Activated T-cell treated with anti-CD3 and anti-CD28 coated beads, Interleukin-2, amount 50 U/mL, for 24 hours (primary cell): Measurements from ENCODE around the gene ELFN2.

Experiments used
- DNase-seq: peaks from one replicate; pipeline ENCODE4 v3.0.0-alpha.2; 2020
- H3K27ac Mint-ChIP-seq: 2 replicates; pipeline ENCODE4 v1.8.0; 2020; ENCODE audit warnings: mild to moderate bottlenecking, mixed read lengths
- H3K27me3 Mint-ChIP-seq: 2 replicates; pipeline ENCODE4 v1.8.0; 2020; ENCODE audit warnings: mixed read lengths
- H3K36me3 Mint-ChIP-seq: 2 replicates; pipeline ENCODE4 v1.8.0; 2020; ENCODE audit warnings: low read depth, mixed read lengths
- H3K4me1 Mint-ChIP-seq: 2 replicates; pipeline ENCODE4 v1.8.0; 2020; ENCODE audit warnings: low read depth, mixed read lengths
- H3K4me3 Mint-ChIP-seq: 2 replicates; pipeline ENCODE4 v1.8.0; 2020; ENCODE audit warnings: mild to moderate bottlenecking, moderate library complexity, mixed read lengths
- H3K9me3 Mint-ChIP-seq: 2 replicates; pipeline ENCODE4 v1.8.0; 2020; ENCODE audit warnings: mixed read lengths

ELFN2 gene

GRCh38 chr22:37344735-37345449, 82.4 kb downstream of the ELFN2 start:
- peak overlapping the region; percentile 19 for H3K27ac Mint-ChIP-seq
- no peak overlapping the region for H3K4me3 Mint-ChIP-seq
- no peaks in the 10 kb centered on the region for H3K36me3 Mint-ChIP-seq
- DNase-seq = no peak
- peaks cover 2% of the 10 kb centered on the region for H3K4me1 Mint-ChIP-seq
- H3K9me3 Mint-ChIP-seq = no peaks in the 10 kb centered on the region
- H3K27me3 Mint-ChIP-seq = no peaks in the 10 kb centered on the region

GRCh38 chr22:37343863-37344734, 83.2 kb downstream of the ELFN2 start:
- Mint-ChIP-seq H3K4me3 (no peak overlapping the region), H3K27ac (no peak overlapping the region)

GRCh38 chr22:37343348-37343747, 83.9 kb downstream of the ELFN2 start:
- H3K4me1 Mint-ChIP-seq = peaks cover 2% of the 10 kb centered on the region
- DNase-seq = no peak
- H3K36me3 Mint-ChIP-seq = no peaks in the 10 kb centered on the region
- H3K4me3 Mint-ChIP-seq = no peak overlapping the region
- H3K9me3 Mint-ChIP-seq = no peaks in the 10 kb centered on the region
- peaks cover 1% of the 10 kb centered on the region for H3K27me3 Mint-ChIP-seq
- H3K27ac Mint-ChIP-seq = no peak overlapping the region

More at GRCh38 chr22:37343863-37344734, 83.2 kb downstream of the ELFN2 start:
- H3K27me3 Mint-ChIP-seq = no peaks in the 10 kb centered on the region
- H3K4me1 Mint-ChIP-seq = peaks cover 2% of the 10 kb centered on the region
- no peaks in the 10 kb centered on the region for H3K36me3 Mint-ChIP-seq
- DNase-seq = no peak
- no peaks in the 10 kb centered on the region for H3K9me3 Mint-ChIP-seq

GRCh38 chr22:37342065-37342464, 85.2 kb downstream of the ELFN2 start:
- Mint-ChIP-seq H3K9me3 (no peaks in the 10 kb centered on the region), H3K27me3 (peaks cover 7% of the 10 kb centered on the region), H3K4me3 (no peak overlapping the region), H3K27ac (no peak overlapping the region), H3K4me1 (peaks cover 2% of the 10 kb centered on the region), H3K36me3 (no peaks in the 10 kb centered on the region)
- DNase-seq = no peak

GRCh38 chr22:37340331-37341262, 86.7 kb downstream of the ELFN2 start:
- Mint-ChIP-seq H3K4me1 (peaks cover 2% of the 10 kb centered on the region), H3K27me3 (peaks cover 18% of the 10 kb centered on the region), H3K9me3 (no peaks in the 10 kb centered on the region), H3K27ac (no peak overlapping the region), H3K4me3 (no peak overlapping the region), H3K36me3 (no peaks in the 10 kb centered on the region)
- DNase-seq = no peak

- peaks cover 16% of the 10 kb centered on the region for H3K4me1 Mint-ChIP-seq
- H3K27ac Mint-ChIP-seq = no peak overlapping the region
- no peak overlapping the region for H3K4me3 Mint-ChIP-seq
- no peak for DNase-seq
- H3K36me3 Mint-ChIP-seq = no peaks in the 10 kb centered on the region
- H3K9me3 Mint-ChIP-seq = no peaks in the 10 kb centered on the region
- H3K27me3 Mint-ChIP-seq = peaks cover 35% of the 10 kb centered on the region
These were observed 88.6 kb downstream of the ELFN2 start for GRCh38 chr22:37338539-37339246.

- no peak overlapping the region for H3K27ac Mint-ChIP-seq
- H3K4me1 Mint-ChIP-seq = peaks cover 14% of the 10 kb centered on the region
- no peaks in the 10 kb centered on the region for H3K9me3 Mint-ChIP-seq
- H3K27me3 Mint-ChIP-seq = peaks cover 46% of the 10 kb centered on the region
- H3K4me3 Mint-ChIP-seq = no peak overlapping the region
- no peak for DNase-seq
- no peaks in the 10 kb centered on the region for H3K36me3 Mint-ChIP-seq
These were observed 89.9 kb downstream of the ELFN2 start for GRCh38 chr22:37337204-37337943.

- no peak for DNase-seq
- Mint-ChIP-seq H3K4me3 (no peak overlapping the region), H3K4me1 (peaks cover 14% of the 10 kb centered on the region), H3K27me3 (peaks cover 54% of the 10 kb centered on the region), H3K36me3 (no peaks in the 10 kb centered on the region), H3K27ac (no peak overlapping the region), H3K9me3 (no peaks in the 10 kb centered on the region)
These were observed 90.7 kb downstream of the ELFN2 start for GRCh38 chr22:37336579-37336978.

- no peak overlapping the region for H3K27ac Mint-ChIP-seq
- H3K9me3 Mint-ChIP-seq = no peaks in the 10 kb centered on the region
- H3K36me3 Mint-ChIP-seq = no peaks in the 10 kb centered on the region
- H3K4me1 Mint-ChIP-seq = peaks cover 14% of the 10 kb centered on the region
- H3K27me3 Mint-ChIP-seq = peaks cover 59% of the 10 kb centered on the region
- H3K4me3 Mint-ChIP-seq = no peak overlapping the region
- no peak for DNase-seq
These were observed 91.5 kb downstream of the ELFN2 start for GRCh38 chr22:37335806-37336199.

- no peaks in the 10 kb centered on the region for H3K9me3 Mint-ChIP-seq
- DNase-seq = no peak
- no peak overlapping the region for H3K4me3 Mint-ChIP-seq
- no peak overlapping the region for H3K27ac Mint-ChIP-seq
- peaks cover 15% of the 10 kb centered on the region for H3K4me1 Mint-ChIP-seq
- H3K36me3 Mint-ChIP-seq = no peaks in the 10 kb centered on the region
- peaks cover 63% of the 10 kb centered on the region for H3K27me3 Mint-ChIP-seq
These were observed 92.1 kb downstream of the ELFN2 start for GRCh38 chr22:37334859-37335805.

- Mint-ChIP-seq H3K9me3 (no peaks in the 10 kb centered on the region), H3K27me3 (peaks cover 68% of the 10 kb centered on the region), H3K36me3 (no peaks in the 10 kb centered on the region), H3K4me1 (peaks cover 15% of the 10 kb centered on the region), H3K27ac (no peak overlapping the region), H3K4me3 (peak overlapping the region; percentile 15)
- DNase-seq = no peak
These were observed 92.8 kb downstream of the ELFN2 start for GRCh38 chr22:37334461-37334858.

- no peak for DNase-seq
These were observed 93.4 kb downstream of the ELFN2 start for GRCh38 chr22:37333724-37334460.

More at GRCh38 chr22:37333724-37334460, 93.4 kb downstream of the ELFN2 start:
- Mint-ChIP-seq H3K27ac (no peak overlapping the region), H3K4me1 (peaks cover 15% of the 10 kb centered on the region), H3K27me3 (peaks cover 72% of the 10 kb centered on the region), H3K4me3 (peak overlapping the region; percentile 15), H3K9me3 (no peaks in the 10 kb centered on the region), H3K36me3 (no peaks in the 10 kb centered on the region)
